ACC112 (cell line): ENCODE results near the gene ITPRIP.

Experiments used
- H2AFZ ChIP-seq: fragments of 200-600 bp; sonication (generic); one replicate; pipeline ENCODE4 v1.6.0; 2017; ENCODE audit warnings: antibody characterized with exemption, low read length; ENCODE audit not compliant: unreplicated experiment
- H3K27ac ChIP-seq: fragments of 200-600 bp; sonication (generic); 2 replicates; pipeline ENCODE4 v1.5.1; 2014; ENCODE audit warnings: low read depth, mild to moderate bottlenecking, antibody characterized with exemption, low read length, moderate library complexity
- H3K27me3 ChIP-seq: fragments of 200-600 bp; sonication (generic); 2 replicates; pipeline ENCODE4 v1.6.1; 2014; ENCODE audit warnings: mild to moderate bottlenecking, antibody characterized with exemption, low read length, moderate library complexity, mixed read lengths; ENCODE audit not compliant: insufficient read depth
- H3K36me3 ChIP-seq: fragments of 200-600 bp; sonication (generic); 2 replicates; pipeline ENCODE4 v1.6.1; 2016; ENCODE audit warnings: mild to moderate bottlenecking, antibody characterized with exemption, low read length, moderate library complexity, mixed read lengths; ENCODE audit not compliant: insufficient read depth
- H3K4me1 ChIP-seq: fragments of 200-600 bp; sonication (generic); one replicate; pipeline ENCODE4 v1.6.1; 2016; ENCODE audit warnings: low read length, mixed read lengths; ENCODE audit not compliant: insufficient read depth, unreplicated experiment, control insufficient read depth
- H3K4me3 ChIP-seq: fragments of 200-600 bp; sonication (generic); 2 replicates; pipeline ENCODE4 v1.5.1; 2014; ENCODE audit warnings: mild to moderate bottlenecking, low read depth, low read length
- H3K79me2 ChIP-seq: fragments of 200-600 bp; sonication (generic); one replicate; pipeline ENCODE4 v1.6.0; 2016; ENCODE audit warnings: low read length; ENCODE audit not compliant: control insufficient read depth, unreplicated experiment, insufficient read depth

ITPRIP gene

DNA sequence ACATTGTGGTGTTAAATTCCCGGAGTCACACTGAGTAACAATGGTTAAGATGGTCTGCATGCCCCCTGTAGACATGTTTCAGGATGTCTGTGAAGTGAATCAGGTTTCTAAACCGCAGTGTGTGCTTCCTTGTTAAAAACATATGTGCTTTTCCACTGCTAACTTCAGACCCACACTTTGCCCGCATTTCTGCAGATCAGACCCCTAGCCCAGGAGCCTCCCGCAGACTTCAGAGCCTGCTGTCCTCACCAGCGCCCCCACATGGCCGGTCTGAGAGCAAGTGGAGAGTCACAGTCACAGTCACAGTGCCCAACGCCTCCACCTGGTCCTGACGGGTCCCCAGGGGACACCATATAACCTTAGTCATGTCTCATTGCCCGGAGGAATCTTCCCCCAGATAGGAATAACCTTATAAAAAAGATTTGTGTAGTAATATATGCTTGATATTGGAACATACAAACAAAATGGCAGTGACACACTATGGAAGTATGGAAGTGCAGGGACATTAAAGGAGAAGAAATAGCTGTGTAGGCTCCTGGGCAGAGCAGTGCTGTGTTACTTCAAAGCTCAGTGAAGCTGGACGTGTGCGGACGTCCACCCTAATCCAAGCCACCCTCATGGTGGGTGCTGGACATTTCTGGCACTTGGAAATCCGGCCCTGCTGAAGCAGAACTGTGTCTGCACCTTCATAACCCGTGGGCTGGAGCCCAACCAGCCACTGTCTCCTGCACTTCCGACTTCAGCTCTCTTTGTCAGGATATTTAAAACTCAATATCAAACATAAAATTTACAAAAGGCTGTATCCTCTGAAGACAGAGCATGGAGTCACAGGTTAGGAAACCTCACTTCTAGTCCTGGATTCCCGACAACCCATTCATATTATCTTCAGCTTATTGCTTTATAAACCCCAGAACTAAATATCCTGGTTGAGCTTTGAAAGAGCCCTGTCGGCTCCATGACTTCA is 40.3 kb downstream of the ITPRIP start:
- Histone ChIP-seq H3K4me3 (no peak overlapping the region), H2AFZ (no peak overlapping the region), H3K79me2 (no peaks in the 10 kb centered on the region), H3K36me3 (no peaks in the 10 kb centered on the region), H3K27me3 (no peaks in the 10 kb centered on the region), H3K4me1 (peaks cover 60% of the 10 kb centered on the region), H3K27ac (peak overlapping the region; percentile 100)

DNA sequence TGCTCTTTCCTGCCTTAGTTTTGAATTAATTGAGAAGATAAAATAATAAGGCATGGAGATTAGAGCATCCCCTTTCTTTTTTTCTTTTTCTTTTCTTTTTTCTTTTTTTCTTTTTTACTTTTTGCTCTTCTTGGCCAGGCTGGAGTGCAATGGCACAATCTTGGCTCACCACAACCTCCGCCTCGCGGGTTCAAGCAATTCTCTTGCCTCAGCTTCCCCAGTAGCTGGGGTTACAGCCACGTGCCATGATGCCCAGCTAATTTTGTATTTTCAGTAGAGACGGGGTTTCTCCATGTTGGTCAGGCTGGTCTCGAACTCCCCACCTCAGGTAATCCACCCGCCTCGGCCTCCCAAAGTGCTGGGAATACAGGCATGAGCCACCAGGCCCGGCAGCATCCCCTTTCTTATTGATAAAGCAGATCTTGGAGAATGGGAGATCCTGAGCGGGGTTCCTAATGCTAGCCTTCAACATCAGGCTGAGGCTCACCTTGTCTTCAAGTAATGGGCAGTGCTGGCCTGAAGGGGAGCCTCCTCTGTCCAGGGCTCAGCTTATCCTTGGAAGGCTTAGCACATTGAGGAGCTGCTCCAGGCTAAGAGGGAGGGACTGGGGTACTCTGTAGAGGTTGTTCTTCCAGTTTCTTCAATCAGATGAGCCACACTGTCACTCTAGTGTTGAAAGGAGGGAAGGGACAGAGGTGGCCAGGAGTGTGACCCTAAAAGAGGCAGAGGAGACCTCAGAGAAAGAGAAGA is 41.4 kb downstream of the ITPRIP start:
- H2AFZ ChIP-seq: no peak overlapping the region
- H3K4me1 ChIP-seq: peaks cover 65% of the 10 kb centered on the region

DNA sequence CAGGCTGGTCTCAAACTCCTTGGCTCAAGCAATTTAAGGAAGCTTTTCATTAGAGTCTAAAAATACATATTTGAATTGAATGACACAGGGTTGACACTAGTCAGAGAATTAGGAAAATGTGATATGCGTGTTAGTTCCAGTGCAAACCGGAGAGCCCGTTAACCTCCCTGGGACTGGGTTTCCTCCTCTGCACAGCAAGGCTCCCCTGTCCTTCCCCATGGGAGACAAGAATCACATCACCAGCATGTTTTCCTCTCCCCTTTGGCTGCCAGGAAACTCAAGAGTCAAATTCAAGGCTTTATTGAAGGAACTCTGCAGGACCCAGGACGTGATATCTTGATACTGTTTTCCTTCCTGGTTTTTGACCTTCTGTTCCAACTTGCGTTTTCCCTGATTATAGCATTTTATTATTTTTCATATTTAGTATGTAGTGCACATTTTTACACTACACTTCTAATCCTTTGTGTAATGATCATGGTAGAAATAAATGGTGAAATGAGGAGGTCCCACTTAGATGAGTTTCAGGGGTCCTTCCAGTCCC is 44.4 kb downstream of the ITPRIP start:
- H3K4me3 ChIP-seq: no peak overlapping the region
- H3K4me1 ChIP-seq: peaks cover 45% of the 10 kb centered on the region

More for the DNA sequence above, 41.4 kb downstream of the ITPRIP start:
- Histone ChIP-seq H3K27me3 (no peaks in the 10 kb centered on the region), H3K4me3 (no peak overlapping the region), H3K79me2 (no peaks in the 10 kb centered on the region), H3K27ac (peak overlapping the region; percentile 100), H3K36me3 (no peaks in the 10 kb centered on the region)

GRCh38 chr10:104293011-104293410 is 45.3 kb downstream of the ITPRIP start:
- Histone ChIP-seq H3K79me2 (no peaks in the 10 kb centered on the region), H2AFZ (no peak overlapping the region), H3K4me3 (no peak overlapping the region), H3K27me3 (no peaks in the 10 kb centered on the region), H3K36me3 (no peaks in the 10 kb centered on the region), H3K4me1 (peaks cover 41% of the 10 kb centered on the region), H3K27ac (peak overlapping the region; percentile 90)

More for the DNA sequence above, 44.4 kb downstream of the ITPRIP start:
- Histone ChIP-seq H3K79me2 (no peaks in the 10 kb centered on the region), H2AFZ (no peak overlapping the region), H3K27me3 (no peaks in the 10 kb centered on the region), H3K36me3 (no peaks in the 10 kb centered on the region), H3K27ac (peak overlapping the region; percentile 90)

- peaks cover 32% of the 10 kb centered on the region for H3K4me1 ChIP-seq
- H3K27me3 ChIP-seq: no peaks in the 10 kb centered on the region
- no peaks in the 10 kb centered on the region for H3K79me2 ChIP-seq
- H2AFZ ChIP-seq: peak overlapping the region; percentile 18
- peak overlapping the region; percentile 90 for H3K27ac ChIP-seq
- H3K4me3 ChIP-seq: no peak overlapping the region
- no peaks in the 10 kb centered on the region for H3K36me3 ChIP-seq
Measured at GRCh38 chr10:104291439-104291951, 46.8 kb downstream of the ITPRIP start.

- Histone ChIP-seq H2AFZ (no peak overlapping the region), H3K79me2 (no peaks in the 10 kb centered on the region), H3K36me3 (no peaks in the 10 kb centered on the region), H3K4me1 (peaks cover 26% of the 10 kb centered on the region), H3K27ac (no peak overlapping the region), H3K4me3 (no peak overlapping the region), H3K27me3 (no peaks in the 10 kb centered on the region)
Measured at GRCh38 chr10:104288355-104288754, 49.9 kb downstream of the ITPRIP start.

- no peaks in the 10 kb centered on the region for H3K79me2 ChIP-seq
- H3K4me3 ChIP-seq: no peak overlapping the region
- no peak overlapping the region for H3K27ac ChIP-seq
- peaks cover 13% of the 10 kb centered on the region for H3K4me1 ChIP-seq
- no peaks in the 10 kb centered on the region for H3K36me3 ChIP-seq
- H3K27me3 ChIP-seq: no peaks in the 10 kb centered on the region
- no peak overlapping the region for H2AFZ ChIP-seq
Measured at GRCh38 chr10:104286939-104287338, 51.3 kb downstream of the ITPRIP start.

- H3K4me1 ChIP-seq: peaks cover 5% of the 10 kb centered on the region
- H3K27ac ChIP-seq: no peak overlapping the region
- no peaks in the 10 kb centered on the region for H3K27me3 ChIP-seq
- H3K4me3 ChIP-seq: no peak overlapping the region
- no peaks in the 10 kb centered on the region for H3K79me2 ChIP-seq
- H2AFZ ChIP-seq: no peak overlapping the region
- no peaks in the 10 kb centered on the region for H3K36me3 ChIP-seq
Measured at GRCh38 chr10:104284846-104285245, 53.4 kb downstream of the ITPRIP start.

DNA sequence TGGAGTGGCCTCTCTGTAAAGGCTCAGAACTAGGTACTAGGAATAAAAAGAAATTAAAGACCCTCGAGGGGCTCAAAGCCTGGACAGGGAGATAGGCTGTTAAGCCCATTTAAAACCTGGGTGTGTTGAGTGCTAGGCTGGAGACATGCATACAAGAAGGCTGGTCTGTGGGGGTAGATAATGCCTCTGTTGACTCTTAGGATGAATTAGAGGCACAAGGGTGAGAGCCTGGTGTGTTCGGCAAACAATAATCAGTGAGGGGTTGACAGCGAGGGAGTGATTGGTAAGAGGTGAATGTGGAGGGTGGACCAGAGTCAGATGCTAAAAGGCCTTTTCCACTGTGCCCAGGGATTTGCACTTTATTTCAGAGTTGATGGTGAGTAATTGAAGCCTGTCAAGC is 56.6 kb downstream of the ITPRIP start:
- no peaks in the 10 kb centered on the region for H3K79me2 ChIP-seq

DNA sequence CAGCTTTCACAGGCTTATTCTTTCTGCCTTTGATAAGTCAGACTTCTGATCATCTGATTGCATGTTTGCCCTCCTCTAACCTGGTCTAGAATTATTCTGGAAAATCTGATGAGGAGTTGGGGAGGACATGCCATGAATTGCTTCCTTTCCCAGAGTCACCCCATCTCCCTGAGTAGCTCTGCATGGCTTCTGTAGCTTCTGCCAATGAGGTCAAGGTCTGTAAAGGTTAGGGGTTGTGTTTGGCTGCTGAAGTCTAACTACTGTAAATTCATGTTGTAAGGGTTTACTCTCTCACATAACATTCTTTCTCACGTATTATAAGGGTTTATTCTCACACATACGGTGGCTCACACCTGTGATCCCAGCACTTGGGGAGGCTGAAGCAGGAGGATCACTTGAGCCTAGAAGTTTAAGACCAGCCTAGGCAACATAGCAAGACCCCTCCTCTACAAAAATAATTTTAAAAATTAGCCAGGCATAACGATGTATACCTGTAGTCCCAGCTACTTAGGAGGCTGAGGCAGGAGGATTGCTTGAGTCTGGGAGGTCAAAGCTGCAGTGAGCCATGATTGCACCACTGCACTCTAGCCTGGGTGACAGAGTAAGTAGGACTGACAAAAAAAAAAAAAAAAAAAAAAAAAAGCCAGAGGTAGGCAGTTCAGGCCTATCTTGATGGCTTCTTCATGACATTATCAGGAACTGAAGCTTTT is 58.6 kb downstream of the ITPRIP start:
- Histone ChIP-seq H3K27ac (no peak overlapping the region), H2AFZ (no peak overlapping the region), H3K27me3 (no peaks in the 10 kb centered on the region), H3K4me3 (no peak overlapping the region), H3K79me2 (no peaks in the 10 kb centered on the region), H3K4me1 (no peaks in the 10 kb centered on the region), H3K36me3 (no peaks in the 10 kb centered on the region)

More for the DNA sequence above, 56.6 kb downstream of the ITPRIP start:
- no peaks in the 10 kb centered on the region for H3K4me1 ChIP-seq
- no peak overlapping the region for H2AFZ ChIP-seq
- no peak overlapping the region for H3K27ac ChIP-seq
- H3K4me3 ChIP-seq: no peak overlapping the region
- no peaks in the 10 kb centered on the region for H3K27me3 ChIP-seq
- no peaks in the 10 kb centered on the region for H3K36me3 ChIP-seq
